Limb (tissue), 2 donors: ENCODE data around the gene NTSR2.
A peak's percentile ranks its signal among the peaks of the same experiment; 100 is the strongest.

Experiments
- DNase-seq, 2 donors: peaks; one replicate each; pipeline ENCODE4 v3.0.0-alpha.2; 2016; ENCODE audit errors: extremely low spot score in 2 of 2

Gene NTSR2

DNA sequence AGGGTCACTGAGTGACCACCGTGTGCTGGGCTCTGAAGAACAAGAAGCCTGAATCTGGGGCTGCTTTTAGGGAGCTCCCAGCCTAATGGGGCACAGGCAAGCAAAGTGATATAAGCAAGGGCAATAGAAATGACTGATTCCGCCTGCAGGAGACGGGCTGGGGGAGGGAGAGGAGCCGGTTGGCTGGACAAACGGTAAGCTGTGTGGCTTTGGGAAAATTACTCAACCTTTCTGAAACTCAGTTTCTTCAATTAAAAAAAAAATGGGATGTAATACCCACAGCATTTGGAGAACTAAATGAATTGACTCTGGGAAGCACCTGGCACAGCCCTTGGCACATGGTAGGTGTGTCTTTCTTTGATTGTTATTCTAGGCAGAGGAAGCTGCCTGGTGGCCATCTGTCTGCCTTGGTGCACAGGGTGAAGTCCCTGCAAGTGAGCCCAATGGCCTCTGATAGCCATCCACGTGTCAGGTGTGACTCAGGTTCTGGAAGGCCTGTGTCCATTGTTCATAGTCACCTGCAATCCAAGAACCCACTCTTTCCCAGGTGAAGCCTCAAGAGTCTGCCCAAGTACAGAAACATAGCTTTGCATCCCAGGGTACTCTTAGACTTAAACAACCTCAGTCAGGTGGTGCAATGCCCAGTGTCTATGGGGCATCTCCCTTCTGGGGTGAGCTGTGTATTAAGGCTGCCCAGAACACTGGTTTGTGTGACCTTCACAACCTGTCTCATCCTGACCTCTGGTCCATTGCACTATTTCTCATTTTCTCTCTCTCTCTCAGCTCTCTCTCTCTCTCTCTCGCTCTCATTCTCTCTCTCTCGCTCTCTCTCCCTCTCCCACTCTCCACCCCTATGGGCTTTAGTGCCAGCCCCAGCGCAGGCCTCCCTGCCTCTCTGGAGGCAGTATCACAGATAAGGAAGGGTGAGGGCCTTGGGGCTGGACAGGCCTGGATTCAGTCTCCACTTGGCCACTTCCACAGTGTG lies 30.0 kb upstream of the NTSR2 start:
- no peak for DNase-seq

DNA sequence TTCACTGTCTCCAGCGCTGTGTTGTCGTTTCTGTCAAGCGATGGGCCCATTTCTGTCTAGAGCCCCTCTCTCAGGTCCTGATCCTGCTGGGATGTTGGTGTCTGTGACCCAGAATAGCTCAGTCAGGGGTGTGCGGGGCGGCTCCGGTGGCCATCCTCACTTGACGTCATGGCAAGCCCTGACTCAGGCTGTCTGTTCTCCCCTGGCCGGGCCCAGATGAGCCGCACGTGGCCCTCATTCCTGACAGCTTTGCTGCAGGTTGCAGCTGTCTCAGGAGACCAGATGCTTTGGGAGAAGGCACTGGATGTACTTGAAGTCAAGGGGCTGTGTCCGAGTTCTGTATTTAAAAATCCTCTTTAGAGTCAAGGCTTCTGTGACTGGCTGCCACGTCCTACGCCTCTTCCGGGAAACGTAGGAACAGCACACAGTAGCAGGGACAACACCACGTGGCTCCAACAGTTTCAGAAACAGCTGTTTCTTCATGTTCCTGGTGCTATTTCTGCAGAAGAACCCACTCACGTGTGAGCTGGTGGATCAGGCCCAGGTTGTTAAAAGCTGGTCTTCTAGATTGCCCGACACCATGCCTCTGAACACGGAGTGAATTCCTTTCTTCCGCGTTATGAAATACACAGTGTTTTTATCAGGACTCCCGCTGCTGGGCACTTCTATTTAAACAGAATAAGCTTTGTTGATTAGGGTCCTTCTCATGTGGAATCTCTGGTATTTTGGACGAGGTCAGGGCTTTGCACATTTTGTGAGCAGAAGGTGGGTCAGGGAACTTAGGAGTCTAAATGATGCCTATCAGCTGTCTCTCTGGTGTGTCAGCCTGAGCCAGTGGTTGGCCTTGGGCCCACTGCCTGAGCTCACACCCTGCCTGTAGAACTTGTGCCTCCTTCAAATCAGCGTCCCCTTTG lies 28.3 kb upstream of the NTSR2 start:
- peak in 1 of 2 donors; percentile 15 for DNase-seq

- peak in 1 of 2 donors; percentile 21 for DNase-seq
These were observed 27.3 kb upstream of the NTSR2 start for GRCh38 chr2:11697103-11697871.

DNA sequence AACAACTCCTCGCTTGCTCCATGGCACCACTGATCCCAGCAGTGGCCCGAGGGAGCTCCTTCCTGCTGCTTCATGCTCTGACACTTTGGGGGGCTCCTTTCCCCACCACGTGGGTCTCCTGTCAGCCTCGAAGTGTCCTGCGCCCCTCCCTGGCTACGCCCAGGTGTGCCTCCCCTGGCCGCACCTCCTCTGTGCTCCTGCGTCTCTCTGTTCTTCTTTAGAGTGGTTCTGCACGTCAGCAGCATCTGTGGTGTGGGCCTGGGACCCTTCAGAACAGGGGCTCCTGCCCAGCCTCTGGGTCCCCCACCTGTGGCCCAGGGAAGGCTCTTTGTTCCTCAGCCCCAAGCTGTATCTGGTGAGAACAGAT lies 26.7 kb upstream of the NTSR2 start:
- no peak for DNase-seq

- DNase-seq: no peak
These were observed 25.6 kb upstream of the NTSR2 start for GRCh38 chr2:11695576-11695975.

GRCh38 chr2:11692966-11693521 lies 23.0 kb upstream of the NTSR2 start:
- peak; percentile 48 to 63 for DNase-seq

- DNase-seq: no peak
These were observed 21.2 kb upstream of the NTSR2 start for GRCh38 chr2:11691076-11691660.

DNA sequence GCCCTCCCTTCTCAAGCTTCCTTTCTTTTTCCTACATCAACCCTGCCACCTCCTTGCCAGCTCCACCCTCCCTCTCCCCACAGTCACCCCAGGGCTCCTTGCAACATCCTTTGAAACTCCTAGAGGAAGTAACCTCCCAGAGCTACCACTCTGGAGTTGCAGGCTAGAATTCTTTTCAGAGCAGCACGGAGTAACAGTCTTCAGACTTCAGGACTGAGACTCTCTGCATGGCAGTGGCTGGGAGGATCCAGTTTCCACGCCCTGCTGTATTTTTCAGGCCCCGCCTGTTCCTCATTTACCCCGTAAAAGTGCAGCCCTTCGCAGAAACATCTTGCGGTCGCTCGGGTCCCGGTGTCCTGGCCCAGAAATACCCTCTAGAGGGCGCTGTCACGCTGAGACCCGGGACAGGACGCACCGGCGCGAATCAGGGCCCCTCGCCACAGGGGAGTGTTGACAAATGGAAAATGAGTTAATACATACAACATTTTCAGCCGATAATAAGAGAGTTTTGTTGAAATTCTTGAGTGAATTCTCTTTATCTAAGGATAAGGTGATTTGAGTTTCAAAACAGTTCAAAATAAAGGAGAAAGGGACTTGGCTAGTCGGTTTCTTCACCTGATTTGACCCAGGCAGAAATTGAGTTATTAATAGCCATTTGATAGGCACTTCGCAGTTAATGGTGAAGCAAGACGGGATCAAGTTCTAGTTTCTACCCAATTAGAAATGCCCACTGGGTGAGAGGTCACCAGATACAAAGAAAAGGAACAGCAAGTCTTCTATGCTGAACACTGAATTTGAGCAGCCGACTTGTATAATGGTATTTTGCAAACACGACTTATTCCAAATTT lies 18.5 kb upstream of the NTSR2 start:
- DNase-seq: peak; percentile 58 to 84

GRCh38 chr2:11687736-11688135 lies 17.7 kb upstream of the NTSR2 start:
- no peak for DNase-seq

GRCh38 chr2:11685906-11686470 lies 16.0 kb upstream of the NTSR2 start:
- DNase-seq: no peak

DNA sequence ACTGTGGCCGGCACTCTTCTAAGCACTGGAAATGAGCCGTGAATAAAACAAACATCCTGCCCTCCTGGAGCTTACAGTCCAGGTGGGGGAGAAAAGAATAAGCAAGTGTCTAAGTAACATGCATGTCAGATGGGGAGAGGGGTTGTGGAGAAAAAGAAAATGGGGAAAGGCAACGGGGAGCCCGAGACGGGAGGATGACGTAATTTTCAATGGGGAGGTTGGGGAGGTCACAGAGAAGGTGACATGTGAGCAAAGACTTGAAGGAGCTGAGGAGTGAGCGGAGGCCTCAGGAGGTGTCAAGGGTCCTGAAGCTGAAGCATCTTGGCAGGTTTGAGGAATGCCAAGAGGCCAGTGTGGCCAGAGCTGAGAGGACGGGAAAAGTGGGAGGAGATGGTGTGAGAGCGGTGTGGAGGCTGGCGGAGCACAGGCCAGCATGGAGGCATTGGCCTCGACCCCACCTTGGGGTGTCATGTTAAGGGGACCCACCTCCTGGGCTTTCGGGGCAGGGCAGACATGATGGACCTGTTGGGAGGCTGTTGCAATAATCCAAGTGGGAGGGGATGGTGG lies 15.0 kb upstream of the NTSR2 start:
- no peak for DNase-seq

DNA sequence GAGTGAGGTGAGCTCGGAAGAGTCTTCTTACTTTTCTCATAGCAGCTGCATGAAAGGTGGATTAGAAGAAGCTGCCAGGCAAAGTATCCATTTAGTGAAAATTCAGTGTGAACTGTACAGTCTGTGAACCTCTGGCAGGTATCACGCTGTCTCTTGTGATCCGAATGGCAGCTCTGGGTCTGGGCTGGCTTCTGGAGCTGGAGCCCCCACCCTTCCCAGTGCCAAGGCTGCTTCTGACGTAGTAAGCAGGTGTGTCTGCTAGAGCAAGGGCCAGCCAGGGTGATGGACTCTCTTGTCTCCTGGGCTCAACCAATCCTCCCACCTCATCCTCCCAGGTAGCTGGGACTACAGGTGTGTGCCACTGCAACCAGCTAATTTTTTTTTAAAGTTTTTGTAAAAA lies 14.0 kb upstream of the NTSR2 start:
- DNase-seq: no peak

DNA sequence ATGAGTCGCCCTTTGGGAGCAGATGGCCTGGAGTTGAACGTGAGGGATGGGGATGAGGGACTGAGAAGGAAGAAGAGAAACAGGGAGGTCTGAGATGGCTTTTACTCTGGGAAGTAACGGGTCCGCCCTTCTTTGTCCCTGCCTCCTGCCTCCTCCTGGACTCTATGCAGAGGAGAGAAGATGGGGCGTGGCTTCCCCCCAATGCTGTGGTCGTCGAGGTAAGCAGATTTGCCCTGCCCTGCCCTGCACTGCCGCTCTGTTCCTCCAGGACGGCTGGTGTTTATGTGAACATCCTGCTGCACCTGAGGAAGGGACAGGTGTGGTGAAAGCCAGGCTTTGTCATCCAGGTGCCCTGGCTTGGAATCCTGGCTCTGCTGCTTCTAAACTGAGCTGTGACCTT lies 13.5 kb upstream of the NTSR2 start:
- DNase-seq: no peak

GRCh38 chr2:11682590-11682915 lies 12.6 kb upstream of the NTSR2 start:
- no peak for DNase-seq

DNA sequence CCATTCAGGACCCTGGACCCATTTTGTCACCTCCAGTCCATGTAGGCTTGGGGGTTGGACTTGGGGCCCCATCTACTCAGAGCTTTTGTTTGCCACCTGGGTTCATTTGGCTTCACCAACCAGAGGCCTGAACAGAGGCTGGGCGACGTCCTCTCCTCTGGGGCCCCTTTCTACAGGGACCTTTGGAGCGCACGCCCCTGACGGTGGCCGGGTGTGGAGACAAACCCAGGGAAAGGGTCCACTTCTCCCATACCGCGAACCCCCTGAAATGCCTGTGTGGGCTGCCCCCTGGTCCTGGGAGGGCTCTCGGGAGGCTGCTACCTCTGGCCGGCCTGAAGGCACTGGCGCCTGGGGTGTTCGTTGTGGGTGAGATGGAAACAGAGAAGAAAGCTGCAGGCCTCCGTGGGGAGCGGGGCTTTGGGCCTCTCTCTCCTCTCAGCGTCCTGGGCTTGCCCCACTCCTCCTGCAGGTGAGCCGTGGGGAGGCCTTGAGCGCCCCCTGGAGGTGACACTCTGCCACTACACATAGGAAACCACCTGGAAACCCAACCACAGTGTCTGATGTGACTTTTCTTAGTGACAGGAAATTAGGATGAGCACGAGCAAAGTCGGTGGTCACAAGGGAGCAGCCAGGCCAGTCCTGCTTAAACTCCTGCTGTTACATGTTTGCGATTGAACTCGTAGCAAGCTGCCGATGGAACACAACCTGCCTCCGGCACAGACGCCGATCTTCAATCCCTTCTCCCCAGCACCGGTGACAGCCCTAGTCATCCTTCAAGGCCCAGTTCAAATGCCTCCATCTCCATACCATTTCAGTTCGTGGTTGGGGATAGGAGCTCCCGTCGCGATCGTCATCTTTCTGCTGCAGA lies 12.0 kb upstream of the NTSR2 start:
- peak; percentile 3 to 56 for DNase-seq

DNA sequence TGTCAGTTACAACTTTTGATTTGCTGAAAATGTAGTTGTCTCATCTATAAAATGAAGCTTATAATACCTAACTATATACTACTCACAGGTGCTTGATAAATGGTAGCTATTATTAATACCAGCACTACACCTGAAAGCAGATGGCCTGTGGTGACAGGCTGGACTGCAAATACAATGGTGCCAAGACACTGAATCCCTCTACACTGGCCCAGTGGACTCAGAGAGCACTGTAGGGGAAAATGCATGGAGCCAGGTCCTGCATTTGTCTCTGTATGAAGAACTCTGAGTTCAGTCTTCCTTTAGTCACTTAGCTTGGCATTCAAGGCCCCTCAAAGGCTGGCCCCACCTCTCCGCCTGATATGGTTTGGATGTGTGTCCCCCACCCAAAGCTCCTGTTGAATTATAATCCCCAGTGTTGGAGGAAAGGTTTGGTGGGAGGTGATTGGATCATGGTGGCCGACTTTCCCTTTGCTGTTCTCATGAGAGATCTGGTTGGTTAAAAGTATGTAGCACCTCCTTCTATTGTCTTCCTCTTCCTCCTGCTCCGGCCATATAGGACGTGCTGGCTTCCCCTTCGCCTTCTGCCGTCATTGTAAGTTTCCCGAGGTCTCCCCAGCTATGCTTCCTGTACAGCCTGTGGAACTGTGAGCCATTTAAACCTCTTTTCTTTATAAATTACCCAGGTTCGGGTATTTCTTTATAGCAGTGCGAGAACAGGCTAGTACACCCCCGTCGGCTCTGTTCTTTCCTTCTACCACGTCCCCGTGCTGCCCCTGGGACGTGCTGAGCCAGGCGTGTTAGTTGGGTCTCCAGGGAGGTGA lies 11.1 kb upstream of the NTSR2 start:
- DNase-seq: peak in 1 of 2 donors; percentile 6

DNA sequence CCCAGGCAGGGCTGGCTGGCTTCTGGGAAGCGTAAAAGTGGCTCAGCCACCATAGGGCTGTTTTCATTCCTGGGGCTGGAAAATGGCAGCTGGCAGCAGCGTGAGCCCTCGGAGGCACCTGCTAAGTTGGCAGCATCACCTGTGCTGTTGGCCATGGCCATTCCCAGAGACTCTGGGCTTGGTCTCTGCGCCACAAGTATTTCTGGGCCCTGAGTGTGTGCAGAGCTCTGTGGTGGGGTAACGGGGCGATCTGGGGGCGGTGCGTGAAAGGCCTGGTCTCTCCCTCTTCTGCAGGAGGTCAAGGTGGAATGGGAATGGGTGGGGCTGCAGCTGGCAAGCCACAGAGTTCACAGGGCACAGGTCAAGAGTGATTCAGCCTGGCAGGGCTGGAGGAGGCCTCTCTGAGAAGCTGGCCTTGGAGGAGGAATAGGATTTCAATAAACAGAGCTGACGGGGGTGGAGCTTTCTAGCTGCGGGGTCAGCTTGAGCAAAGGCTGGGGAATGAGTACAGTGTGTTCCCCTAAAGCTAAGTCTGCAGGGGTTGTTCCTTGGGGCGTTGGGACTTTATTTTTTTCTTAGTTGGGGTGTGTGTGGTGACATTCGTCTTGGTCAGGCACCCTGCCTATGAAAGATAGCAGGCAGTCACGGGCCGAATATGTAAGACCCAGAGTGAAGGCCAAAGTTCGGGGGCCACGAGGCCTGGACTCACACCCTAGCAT lies 10.3 kb upstream of the NTSR2 start:
- no peak for DNase-seq
